OCI-LY3 (cell line): ENCODE measurements around the gene AKAP5.

ENCODE experiments used
- H2AFZ ChIP-seq: fragments of 200-600, 300-600 bp; shearing (Covaris generic); 2 replicates; pipeline ENCODE4 v1.6.0; 2014; ENCODE audit warnings: antibody characterized with exemption, low read depth, low read length
- H3K27ac ChIP-seq: fragments of 200-600, 300-600 bp; sonication (generic); 2 replicates; pipeline ENCODE4 v1.5.1; 2014; ENCODE audit warnings: mild to moderate bottlenecking, low read length, moderate library complexity, mixed read lengths
- H3K27me3 ChIP-seq: fragments of 200-600, 300-600 bp; sonication (generic); 2 replicates; pipeline ENCODE4 v1.6.1; 2014; ENCODE audit warnings: low read depth, low read length, mixed read lengths
- H3K36me3 ChIP-seq: fragments of 200-600, 300-600 bp; sonication (generic); replicated peaks from 2 replicates; pipeline ENCODE3; 2014; ENCODE audit warnings: low read depth, low read length, mixed read lengths
- H3K4me1 ChIP-seq: fragments of 300-600, 200-600 bp; sonication (generic); 2 replicates; pipeline ENCODE4 v1.6.1; 2014; ENCODE audit warnings: low read length, mixed read lengths
- H3K4me2 ChIP-seq: fragments of 200-600, 300-600 bp; sonication (generic); 2 replicates; pipeline ENCODE4 v1.6.1; 2014; ENCODE audit warnings: low read length, mixed read lengths
- H3K4me3 ChIP-seq: fragments of 300-600, 200-600 bp; sonication (generic); 2 replicates; pipeline ENCODE4 v1.5.1; 2014; ENCODE audit warnings: antibody characterized with exemption, mild to moderate bottlenecking, low read length, moderate library complexity
- H3K79me2 ChIP-seq: fragments of 300-600, 200-600 bp; shearing (Covaris generic); 2 replicates; pipeline ENCODE4 v1.6.1; 2014; ENCODE audit warnings: mild to moderate bottlenecking, low read length, mixed read lengths
- H3K9ac ChIP-seq: fragments of 300-600, 200-600 bp; shearing (Covaris generic); 2 replicates; pipeline ENCODE4 v1.6.0; 2014; ENCODE audit warnings: mild to moderate bottlenecking, low read length, moderate library complexity
- H3K9me3 ChIP-seq: fragments of 200-600, 300-600 bp; shearing (Covaris generic); 2 replicates; pipeline ENCODE4 v1.6.1; 2014; ENCODE audit warnings: low read length, mixed read lengths; ENCODE audit not compliant: insufficient read depth
- H4K20me1 ChIP-seq: fragments of 200-600, 300-600 bp; sonication (generic); 2 replicates; pipeline ENCODE4 v1.6.1; 2016; ENCODE audit warnings: low read length, mixed read lengths; ENCODE audit not compliant: insufficient read depth
- CTCF ChIP-seq: fragments of 200-600, 300-600 bp; sonication (generic); IDR thresholded peaks from 2 replicates; pipeline ENCODE4 v1.5.1; 2014; ENCODE audit warnings: antibody characterized with exemption, low read length, low read depth
- EZH2phosphoT487 ChIP-seq: fragments of 200-600 bp; shearing (Covaris generic); IDR thresholded peaks from 2 replicates; pipeline ENCODE4 v1.6.1; 2018; ENCODE audit warnings: antibody characterized with exemption, mixed run types, low read depth

The AKAP5 gene

GRCh38 chr14:64423987-64424386 is 41.3 kb upstream of the AKAP5 start:
- Histone ChIP-seq H3K9ac (no peak overlapping the region), H2AFZ (no peak overlapping the region), H3K27me3 (no peaks in the 10 kb centered on the region), H3K79me2 (no peaks in the 10 kb centered on the region), H3K27ac (no peak overlapping the region), H3K4me3 (no peak overlapping the region), H3K4me2 (no peak overlapping the region), H3K36me3 (peaks cover 66% of the 10 kb centered on the region), H3K9me3 (no peaks in the 10 kb centered on the region), H4K20me1 (no peaks in the 10 kb centered on the region), H3K4me1 (no peaks in the 10 kb centered on the region)
- TF ChIP-seq CTCF (no peak), EZH2phosphoT487 (no peak)

GRCh38 chr14:64434528-64434927 is 30.8 kb upstream of the AKAP5 start:
- H2AFZ ChIP-seq: no peak overlapping the region
- H3K36me3 ChIP-seq: peaks cover 58% of the 10 kb centered on the region
- H3K4me1 ChIP-seq: no peaks in the 10 kb centered on the region
- H3K27me3 ChIP-seq: no peaks in the 10 kb centered on the region
- H3K27ac ChIP-seq: no peak overlapping the region
- no peaks in the 10 kb centered on the region for H4K20me1 ChIP-seq
- no peaks in the 10 kb centered on the region for H3K79me2 ChIP-seq
- no peak overlapping the region for H3K4me2 ChIP-seq
- no peak overlapping the region for H3K9ac ChIP-seq
- no peak overlapping the region for H3K4me3 ChIP-seq
- TF ChIP-seq EZH2phosphoT487 (no peak), CTCF (no peak)
- H3K9me3 ChIP-seq: no peaks in the 10 kb centered on the region

- Histone ChIP-seq H3K79me2 (no peaks in the 10 kb centered on the region), H3K4me1 (peaks cover 2% of the 10 kb centered on the region; the same call in 1 of the 2 replicates), H2AFZ (no peak overlapping the region), H3K9ac (no peak overlapping the region), H3K9me3 (no peaks in the 10 kb centered on the region), H3K27ac (no peak overlapping the region), H3K4me3 (no peak overlapping the region), H3K36me3 (peaks cover 60% of the 10 kb centered on the region), H3K4me2 (no peak overlapping the region), H4K20me1 (no peaks in the 10 kb centered on the region), H3K27me3 (no peaks in the 10 kb centered on the region)
- no peak for TF ChIP-seq EZH2phosphoT487
- no peak for TF ChIP-seq CTCF
Observed at GRCh38 chr14:64438181-64438841, 27.0 kb upstream of the AKAP5 start.

- H3K4me3 ChIP-seq: no peak overlapping the region
- no peak overlapping the region for H3K27ac ChIP-seq
- no peak overlapping the region for H3K4me2 ChIP-seq
- no peaks in the 10 kb centered on the region for H3K27me3 ChIP-seq
- H3K9ac ChIP-seq: no peak overlapping the region
- no peaks in the 10 kb centered on the region for H3K79me2 ChIP-seq
- TF ChIP-seq EZH2phosphoT487 (no peak), CTCF (no peak)
- H3K9me3 ChIP-seq: no peaks in the 10 kb centered on the region
- peaks cover 66% of the 10 kb centered on the region for H3K36me3 ChIP-seq
- peaks cover 10% of the 10 kb centered on the region for H3K4me1 ChIP-seq
- no peak overlapping the region for H2AFZ ChIP-seq
- H4K20me1 ChIP-seq: no peaks in the 10 kb centered on the region
Observed at GRCh38 chr14:64439141-64439540, 26.2 kb upstream of the AKAP5 start.
